WERI-Rb-1 (cell line): Measurements from ENCODE around the gene ZFAND4.
A peak's percentile ranks its signal among the peaks of the same experiment; 100 is the strongest.

Source experiments
- DNase-seq: peaks from one replicate; pipeline ENCODE4 v3.0.0-alpha.2; 2020
- H3K27ac ChIP-seq: fragments of 250-450 bp; sonication (Bioruptor Pico); 2 replicates; pipeline ENCODE4 v1.5.1; 2020; ENCODE audit warnings: mild to moderate bottlenecking, moderate library complexity
- H3K27me3 ChIP-seq: fragments of 250-450 bp; sonication (Bioruptor Pico); 2 replicates; pipeline ENCODE4 v1.5.1; 2021; ENCODE audit warnings: mild to moderate bottlenecking, low read depth, moderate library complexity; ENCODE audit not compliant: insufficient read depth, severe bottlenecking
- H3K36me3 ChIP-seq: fragments of 250-450 bp; sonication (Bioruptor Pico); 2 replicates; pipeline ENCODE4 v1.5.1; 2020; ENCODE audit warnings: mild to moderate bottlenecking, moderate library complexity
- H3K4me3 ChIP-seq: 2 replicates; pipeline ENCODE4 v1.5.1; 2011; ENCODE audit warnings: low read depth, mild to moderate bottlenecking, control low read depth, low read length
- H3K9me3 ChIP-seq: fragments of 250-450 bp; sonication (Bioruptor Pico); 2 replicates; pipeline ENCODE4 v1.5.1; 2021; ENCODE audit warnings: mild to moderate bottlenecking, moderate library complexity; ENCODE audit not compliant: severe bottlenecking
- TF ChIP-seq, protein P1 (sequence below): IDR thresholded peaks from 2 replicates; pipeline ENCODE4 v1.5.1; 2011; ENCODE audit warnings: low read depth, mild to moderate bottlenecking, control low read depth, inconsistent platforms, low read length

Gene ZFAND4

DNA sequence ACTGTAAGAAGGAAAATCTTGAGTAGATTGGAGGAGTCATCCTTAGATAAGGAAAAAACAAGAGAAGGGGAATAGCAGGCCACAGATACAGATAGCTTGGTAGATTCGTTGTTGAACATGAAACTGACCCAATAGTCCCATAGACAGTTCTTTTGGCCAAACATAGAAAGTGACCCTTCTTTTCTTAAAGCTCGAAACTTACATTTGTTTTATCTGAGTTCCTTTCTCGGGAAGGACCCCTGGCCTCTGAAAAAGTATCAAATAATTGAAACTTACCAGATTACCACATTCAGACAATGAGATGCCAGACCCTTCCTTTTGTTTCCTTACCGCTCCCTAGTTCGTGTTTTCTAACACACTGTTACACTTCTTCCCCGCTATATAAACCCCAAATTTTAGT, 72.9 kb downstream of the ZFAND4 start:
- peak overlapping the region; percentile 61 for H3K27ac ChIP-seq
- TF ChIP-seq, protein P1, sequence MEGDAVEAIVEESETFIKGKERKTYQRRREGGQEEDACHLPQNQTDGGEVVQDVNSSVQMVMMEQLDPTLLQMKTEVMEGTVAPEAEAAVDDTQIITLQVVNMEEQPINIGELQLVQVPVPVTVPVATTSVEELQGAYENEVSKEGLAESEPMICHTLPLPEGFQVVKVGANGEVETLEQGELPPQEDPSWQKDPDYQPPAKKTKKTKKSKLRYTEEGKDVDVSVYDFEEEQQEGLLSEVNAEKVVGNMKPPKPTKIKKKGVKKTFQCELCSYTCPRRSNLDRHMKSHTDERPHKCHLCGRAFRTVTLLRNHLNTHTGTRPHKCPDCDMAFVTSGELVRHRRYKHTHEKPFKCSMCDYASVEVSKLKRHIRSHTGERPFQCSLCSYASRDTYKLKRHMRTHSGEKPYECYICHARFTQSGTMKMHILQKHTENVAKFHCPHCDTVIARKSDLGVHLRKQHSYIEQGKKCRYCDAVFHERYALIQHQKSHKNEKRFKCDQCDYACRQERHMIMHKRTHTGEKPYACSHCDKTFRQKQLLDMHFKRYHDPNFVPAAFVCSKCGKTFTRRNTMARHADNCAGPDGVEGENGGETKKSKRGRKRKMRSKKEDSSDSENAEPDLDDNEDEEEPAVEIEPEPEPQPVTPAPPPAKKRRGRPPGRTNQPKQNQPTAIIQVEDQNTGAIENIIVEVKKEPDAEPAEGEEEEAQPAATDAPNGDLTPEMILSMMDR, result no peak
- H3K9me3 ChIP-seq, result peaks cover 4% of the 10 kb centered on the region
- DNase-seq, result no peak
- H3K27me3 ChIP-seq, result no peaks in the 10 kb centered on the region
- no peak overlapping the region for H3K4me3 ChIP-seq
- no peaks in the 10 kb centered on the region for H3K36me3 ChIP-seq

DNA sequence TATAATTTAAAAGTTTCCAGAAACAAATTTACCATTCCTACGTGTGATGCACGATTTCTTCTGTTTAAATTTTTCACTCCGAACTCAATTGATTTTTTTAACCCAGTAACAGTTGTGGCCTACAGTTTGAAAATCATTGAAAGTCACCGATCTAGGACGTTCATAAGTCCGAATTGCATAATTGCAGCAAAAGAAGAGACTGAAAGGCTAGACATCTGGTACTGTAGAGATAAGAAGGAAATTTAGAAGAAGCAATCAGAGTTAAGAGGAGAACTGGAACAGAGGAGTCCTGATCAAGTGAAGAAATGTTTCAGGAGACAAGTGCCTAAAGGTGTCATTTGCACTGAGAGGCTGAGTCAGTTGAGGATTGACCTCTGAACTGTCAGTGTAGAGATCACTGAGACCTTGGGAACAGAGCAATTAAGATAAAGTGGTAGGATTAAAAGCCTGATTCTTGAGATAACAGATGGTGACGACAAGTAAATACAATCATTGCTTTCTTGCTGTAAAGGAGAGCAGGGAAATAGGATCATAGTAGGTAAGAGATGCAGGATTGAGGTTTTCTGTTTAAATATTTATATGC, 73.5 kb downstream of the ZFAND4 start:
- peak; percentile 38 for DNase-seq
- Histone ChIP-seq H3K4me3 (no peak overlapping the region), H3K9me3 (peaks cover 4% of the 10 kb centered on the region), H3K36me3 (no peaks in the 10 kb centered on the region), H3K27me3 (no peaks in the 10 kb centered on the region), H3K27ac (peak overlapping the region; percentile 62)
- TF ChIP-seq, protein P1, result no peak

DNA sequence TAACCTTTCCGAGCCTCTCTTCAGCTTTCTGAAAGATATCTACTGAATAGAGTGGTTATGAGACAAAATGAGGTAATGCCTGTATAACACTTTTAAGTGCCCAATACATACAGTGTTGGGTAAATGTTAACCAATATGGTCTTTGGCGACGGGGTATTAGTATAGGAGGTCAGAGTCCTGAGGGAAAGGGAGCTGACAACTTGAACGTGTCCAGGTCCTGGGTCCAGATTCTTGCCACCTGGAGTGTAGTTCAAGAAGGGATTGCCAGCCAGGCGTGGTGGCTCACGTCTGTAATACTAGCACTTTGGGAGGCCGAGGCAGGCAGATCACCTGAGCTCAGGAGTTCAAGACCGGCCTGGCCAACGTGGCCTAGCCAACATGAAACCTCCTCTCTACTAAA, 76.0 kb downstream of the ZFAND4 start:
- Histone ChIP-seq H3K27ac (no peak overlapping the region), H3K27me3 (no peaks in the 10 kb centered on the region), H3K36me3 (no peaks in the 10 kb centered on the region), H3K4me3 (no peak overlapping the region), H3K9me3 (peaks cover 4% of the 10 kb centered on the region)
- TF ChIP-seq, protein P1, result no peak
- no peak for DNase-seq

DNA sequence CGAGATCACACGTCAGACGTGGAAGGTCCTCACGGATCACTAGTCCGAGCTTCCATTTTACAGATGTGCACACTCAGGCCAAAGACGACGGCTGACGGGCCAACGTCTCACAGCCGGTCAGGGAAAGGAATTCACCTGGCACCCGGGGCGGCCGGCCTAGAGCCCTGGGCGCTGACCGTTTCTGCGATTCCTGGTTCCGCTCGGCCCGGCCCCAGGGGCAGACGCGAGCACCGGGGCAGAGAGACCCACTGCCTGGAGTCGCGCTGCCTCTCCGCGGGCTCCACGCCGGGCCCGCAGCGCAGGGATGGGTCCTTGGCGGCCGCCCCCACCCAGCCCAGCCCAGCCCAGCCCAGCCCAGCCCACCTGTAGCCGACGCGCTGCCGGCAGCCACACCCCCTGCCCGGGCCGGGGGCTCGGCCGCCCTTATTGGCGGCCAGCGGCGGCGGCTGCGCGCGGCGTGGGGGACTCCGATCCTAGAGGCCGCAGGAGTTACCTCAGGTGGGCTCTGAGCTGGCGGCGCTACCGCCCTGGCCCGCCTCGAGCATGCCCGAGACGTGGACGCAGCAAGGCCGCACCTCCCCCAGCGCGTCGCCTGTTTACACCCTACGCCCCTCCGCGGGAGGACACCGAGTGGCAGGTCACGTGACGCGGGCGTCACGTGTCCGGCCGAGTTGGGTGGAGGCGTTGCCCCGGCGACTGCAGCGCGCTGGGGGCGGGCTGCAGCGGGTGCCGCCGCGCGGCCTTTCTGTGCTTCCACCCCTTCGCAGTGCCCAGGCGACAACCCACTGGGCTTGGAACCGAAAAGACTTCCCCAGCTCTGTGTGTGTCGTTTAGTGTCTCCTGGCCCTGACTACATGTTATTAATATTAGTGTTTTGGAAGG, 78.1 kb downstream of the ZFAND4 start:
- H3K4me3 ChIP-seq, result peak overlapping the region; percentile 61
- H3K27ac ChIP-seq, result peak overlapping the region; percentile 85
- peak; percentile 95 for DNase-seq
- H3K27me3 ChIP-seq, result no peaks in the 10 kb centered on the region
- peaks cover 4% of the 10 kb centered on the region for H3K9me3 ChIP-seq
- TF ChIP-seq, protein P1, result no peak
- H3K36me3 ChIP-seq, result peaks cover 6% of the 10 kb centered on the region; the same call in 1 of the 2 replicates

DNA sequence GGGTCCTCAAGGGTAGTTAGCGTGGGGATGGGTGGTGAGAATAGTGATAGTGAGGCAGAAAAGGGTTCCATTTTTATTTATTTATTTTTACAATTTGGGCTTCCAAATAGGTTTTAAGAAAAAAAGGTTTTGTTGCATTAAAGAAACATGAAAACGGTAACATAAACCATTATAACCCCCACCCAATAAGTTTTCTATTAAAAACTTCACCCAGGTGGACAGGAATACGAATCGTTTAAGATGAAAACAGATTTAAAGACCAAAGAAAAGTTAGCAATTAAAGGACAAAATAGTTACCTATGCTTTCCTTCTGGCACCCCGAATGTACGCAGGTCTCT, 78.7 kb downstream of the ZFAND4 start:
- TF ChIP-seq, protein P1, result no peak

More for the DNA sequence above, 78.7 kb downstream of the ZFAND4 start:
- DNase-seq, result no peak
- H3K27me3 ChIP-seq, result no peaks in the 10 kb centered on the region
- peaks cover 4% of the 10 kb centered on the region for H3K9me3 ChIP-seq
- peak overlapping the region; percentile 61 for H3K4me3 ChIP-seq
- H3K36me3 ChIP-seq, result peaks cover 7% of the 10 kb centered on the region; the same call in 1 of the 2 replicates
- peak overlapping the region; percentile 85 for H3K27ac ChIP-seq
